Mucosa of gallbladder (tissue), 1 donor: ENCODE measurements around the gene OR1S1. TPM values are rescaled to one million over a fixed set of nuclear protein-coding genes. Genes with fewer than 3 reads are reported as not detected.

Source experiments
- total RNA-seq: library from RNA; stranded (reverse); gene quantifications from one replicate; pipeline ENCODE4 v1.2.1, GENCODE V29; 2021
- donor health status: DM: no; HTN: no; CAD: no.

Gene OR1S1
- total RNA-seq, 1 donor from 2014 or later = not detected

Other genes with a start within 250 kb of the OR1S1 start
- gene OR9Q1, start 188.8 kb upstream of the OR1S1 start, total RNA-seq = not detected
- not detected for gene OR6Q1, start 181.8 kb upstream of the OR1S1 start, total RNA-seq
- gene OR9I1, start 87.2 kb upstream of the OR1S1 start, total RNA-seq = not detected
- gene OR9Q2, start 23.6 kb upstream of the OR1S1 start, total RNA-seq = not detected
- gene OR1S2, start 8.6 kb upstream of the OR1S1 start, total RNA-seq = not detected
- not detected for gene OR10Q1, start 16.2 kb downstream of the OR1S1 start, total RNA-seq
- gene OR10W1, start 55.5 kb downstream of the OR1S1 start, total RNA-seq = not detected
- not detected for gene OR5B17, start 146.3 kb downstream of the OR1S1 start, total RNA-seq
- gene OR5B3, start 194.2 kb downstream of the OR1S1 start, total RNA-seq = not detected
- not detected for gene OR5B2, start 215.4 kb downstream of the OR1S1 start, total RNA-seq
- gene OR5B12, start 229.5 kb downstream of the OR1S1 start, total RNA-seq = not detected